ENCODE results near the gene SIX6. TPM values are rescaled to one million over a fixed set of nuclear protein-coding genes. Genes with fewer than 3 reads are reported as not detected.
A peak's percentile ranks its signal among the peaks of the same experiment; 100 is the strongest.

SIX6 gene
- total and polyA plus RNA-seq, 2 of the 13 experiments (the other 11 are each of a cell fraction or from before 2014, with no cell fraction given) = not detected

GRCh38 chr14:60510951-60511599 lies 2.1 kb downstream of the SIX6 start:
- no peaks in the 10 kb centered on the region for H3K9me3 ChIP-seq (ENCODE audit: low read length)
- ATAC-seq = no peak
- H3K4me3 ChIP-seq (replicated peaks in 1 of 3; ENCODE audit: insufficient read depth in 1 of 3, low read depth in 2 of 3, low read length in 3 of 3) = no peak overlapping the region
- H2AFZ ChIP-seq (ENCODE audit: low read length) = no peak overlapping the region
- intact Hi-C loops (cut with micrococcal nuclease; ENCODE audit: unreplicated experiment) (no loop called here), in situ Hi-C loops (cut with HindIII; ENCODE audit: extremely low pct_ligation_motif_present, low pct_unique_long_range_greater_than_20kb) (no loop called here)
- no peak overlapping the region for H3K9ac ChIP-seq (ENCODE audit: insufficient read depth, low read depth, low read length)
- H3K27me3 ChIP-seq (ENCODE audit: control insufficient read depth in 1 of 2, insufficient read depth in 2 of 2, low read length in 2 of 2) = peaks cover 0 to 64% of the 10 kb centered on the region in 2 experiments; a peak in 4 of 5 replicates
- H3K4me1 ChIP-seq (ENCODE audit: insufficient read depth, low read length) = no peaks in the 10 kb centered on the region
- no peaks in the 10 kb centered on the region for H3K36me3 ChIP-seq (replicated peaks in 1 of 2; ENCODE audit: control insufficient read depth in 1 of 2, insufficient read depth in 2 of 2, low read length in 2 of 2)
- ChIA-PET CTCF (ENCODE audit: low intra/inter-chr PET ratio, low total read pairs) (no interaction called here), POLR2A (no interaction called here)
- H4K20me1 ChIP-seq (ENCODE audit: insufficient read depth, low read length) = no peaks in the 10 kb centered on the region
- no peak for DNase-seq (ENCODE audit: low spot score)
- no TSS peak for BruUV-seq (replicated peaks)
- 0 out of 2 replicates have a peak overlapping the region, but pooled peaks have one; percentile 11 for H3K4me2 ChIP-seq (ENCODE audit: low read depth, low read length)
- TF ChIP-seq NFAT5 (CRISPR knock-in tag; IDR thresholded peaks at IDR 0.05) = no peak
- TF ChIP-seq REXO4 (CRISPR knock-in tag; IDR thresholded peaks at IDR 0.05; ENCODE audit: borderline replicate concordance) = no peak
- FAIRE-seq = no peak
- WGBS (ENCODE audit: low lambda C conversion rate) = 46% methylated on average over 41 of the region's 49 CpGs
- H3K79me2 ChIP-seq (ENCODE audit: insufficient read depth, low read length) = no peaks in the 10 kb centered on the region
- H3K27ac ChIP-seq (ENCODE audit: extremely low read length, insufficient read depth, low read length) = no peak overlapping the region
